ENCODE results near the gene TRPM2. TPM values are rescaled to one million over a fixed set of nuclear protein-coding genes. Genes with fewer than 3 reads are reported as not detected.

The TRPM2 gene
- total RNA-seq, 3 donors from 2014 or later, result 1.5 to 10.3 (median 7.2) TPM

DNA sequence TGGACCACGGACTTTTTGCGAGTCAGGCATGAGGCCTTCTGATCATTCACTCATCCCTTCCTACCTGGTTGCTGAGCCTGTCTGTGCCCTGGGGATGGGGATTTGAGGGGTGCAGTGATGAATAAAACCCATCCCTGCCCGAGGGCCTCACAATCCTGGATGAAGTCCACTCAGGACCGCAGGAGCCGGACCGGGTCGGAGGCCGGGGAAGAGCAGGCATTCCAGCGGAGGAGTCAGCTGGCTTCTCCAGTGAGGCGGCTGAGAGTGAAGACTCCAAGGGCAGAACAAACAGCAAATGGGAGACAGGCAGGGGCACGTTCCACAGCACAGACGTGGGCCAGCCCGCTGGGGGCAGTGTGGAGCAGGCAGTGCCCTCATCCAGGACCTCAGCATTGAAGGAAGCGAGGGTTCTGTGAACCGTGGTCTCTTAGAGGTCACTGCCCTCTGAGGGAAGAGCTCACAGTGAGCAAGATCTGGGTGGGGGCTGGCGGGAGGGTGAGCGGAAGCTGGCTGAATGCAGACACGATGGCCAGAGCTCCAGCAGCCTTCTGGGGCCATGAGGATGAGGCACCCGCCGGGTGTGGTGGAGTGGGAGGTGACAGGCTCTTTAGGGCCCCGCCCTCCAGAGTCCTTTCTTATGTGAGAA lies 91.0 kb downstream of the TRPM2 start:
- H3K4me1 ChIP-seq (ENCODE audit: low read depth), result no peaks in the 10 kb centered on the region
- intact Hi-C loops (cut with DNase I, micrococcal nuclease), result no loop called here
- ATAC-seq, result no peak
- H3K4me3 ChIP-seq, result no peak overlapping the region
- no peaks in the 10 kb centered on the region for H3K36me3 ChIP-seq (ENCODE audit: low read depth)
- no peak for DNase-seq
- TF ChIP-seq, protein P1, sequence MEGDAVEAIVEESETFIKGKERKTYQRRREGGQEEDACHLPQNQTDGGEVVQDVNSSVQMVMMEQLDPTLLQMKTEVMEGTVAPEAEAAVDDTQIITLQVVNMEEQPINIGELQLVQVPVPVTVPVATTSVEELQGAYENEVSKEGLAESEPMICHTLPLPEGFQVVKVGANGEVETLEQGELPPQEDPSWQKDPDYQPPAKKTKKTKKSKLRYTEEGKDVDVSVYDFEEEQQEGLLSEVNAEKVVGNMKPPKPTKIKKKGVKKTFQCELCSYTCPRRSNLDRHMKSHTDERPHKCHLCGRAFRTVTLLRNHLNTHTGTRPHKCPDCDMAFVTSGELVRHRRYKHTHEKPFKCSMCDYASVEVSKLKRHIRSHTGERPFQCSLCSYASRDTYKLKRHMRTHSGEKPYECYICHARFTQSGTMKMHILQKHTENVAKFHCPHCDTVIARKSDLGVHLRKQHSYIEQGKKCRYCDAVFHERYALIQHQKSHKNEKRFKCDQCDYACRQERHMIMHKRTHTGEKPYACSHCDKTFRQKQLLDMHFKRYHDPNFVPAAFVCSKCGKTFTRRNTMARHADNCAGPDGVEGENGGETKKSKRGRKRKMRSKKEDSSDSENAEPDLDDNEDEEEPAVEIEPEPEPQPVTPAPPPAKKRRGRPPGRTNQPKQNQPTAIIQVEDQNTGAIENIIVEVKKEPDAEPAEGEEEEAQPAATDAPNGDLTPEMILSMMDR (IDR thresholded peaks at IDR 0.05), result no peak
- no peaks in the 10 kb centered on the region for H3K9me3 ChIP-seq

- Histone ChIP-seq H3K36me3 (ENCODE audit: low read depth) (no peaks in the 10 kb centered on the region), H3K4me3 (no peak overlapping the region), H3K4me1 (ENCODE audit: low read depth) (no peaks in the 10 kb centered on the region), H3K9me3 (no peaks in the 10 kb centered on the region)
- DNase-seq (no peak), ATAC-seq (no peak)
- intact Hi-C loops (cut with DNase I, micrococcal nuclease), result no loop called here
- TF ChIP-seq, protein P1 (IDR thresholded peaks at IDR 0.05), result no peak
Measured at GRCh38 chr21:44445145-44445812, 91.9 kb downstream of the TRPM2 start.

DNA sequence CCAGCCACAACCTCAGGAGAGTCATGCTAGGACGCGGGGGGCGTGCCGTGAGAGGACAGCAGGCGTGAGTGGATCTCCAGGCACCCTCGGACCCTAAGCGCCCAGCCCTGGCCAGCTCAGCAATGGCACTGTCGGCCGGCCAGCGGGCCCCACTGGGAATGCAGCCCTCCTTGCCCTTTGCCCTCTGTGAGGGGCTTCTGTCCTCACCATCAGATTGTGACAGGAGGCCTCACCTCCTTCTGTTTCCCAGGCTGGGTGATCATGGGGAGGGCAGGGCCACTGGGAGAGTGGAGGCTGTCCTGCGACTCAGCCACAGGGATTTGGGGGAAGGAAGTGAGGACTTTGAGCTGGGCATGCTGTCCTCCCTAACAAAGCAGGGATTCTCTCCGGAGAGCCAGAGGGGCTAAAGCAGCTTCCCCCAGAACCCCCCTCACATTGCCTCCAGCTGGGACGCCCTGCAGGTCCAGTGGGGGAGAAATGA lies 95.3 kb downstream of the TRPM2 start:
- H3K4me3 ChIP-seq, result no peak overlapping the region
- intact Hi-C loops (cut with DNase I, micrococcal nuclease), result no loop called here
- H3K36me3 ChIP-seq (ENCODE audit: low read depth), result no peaks in the 10 kb centered on the region
- no peaks in the 10 kb centered on the region for H3K9me3 ChIP-seq
- TF ChIP-seq, protein P1 (IDR thresholded peaks at IDR 0.05), result no peak
- H3K4me1 ChIP-seq (ENCODE audit: low read depth), result no peaks in the 10 kb centered on the region
- DNase-seq, result no peak
- no peak for ATAC-seq

DNA sequence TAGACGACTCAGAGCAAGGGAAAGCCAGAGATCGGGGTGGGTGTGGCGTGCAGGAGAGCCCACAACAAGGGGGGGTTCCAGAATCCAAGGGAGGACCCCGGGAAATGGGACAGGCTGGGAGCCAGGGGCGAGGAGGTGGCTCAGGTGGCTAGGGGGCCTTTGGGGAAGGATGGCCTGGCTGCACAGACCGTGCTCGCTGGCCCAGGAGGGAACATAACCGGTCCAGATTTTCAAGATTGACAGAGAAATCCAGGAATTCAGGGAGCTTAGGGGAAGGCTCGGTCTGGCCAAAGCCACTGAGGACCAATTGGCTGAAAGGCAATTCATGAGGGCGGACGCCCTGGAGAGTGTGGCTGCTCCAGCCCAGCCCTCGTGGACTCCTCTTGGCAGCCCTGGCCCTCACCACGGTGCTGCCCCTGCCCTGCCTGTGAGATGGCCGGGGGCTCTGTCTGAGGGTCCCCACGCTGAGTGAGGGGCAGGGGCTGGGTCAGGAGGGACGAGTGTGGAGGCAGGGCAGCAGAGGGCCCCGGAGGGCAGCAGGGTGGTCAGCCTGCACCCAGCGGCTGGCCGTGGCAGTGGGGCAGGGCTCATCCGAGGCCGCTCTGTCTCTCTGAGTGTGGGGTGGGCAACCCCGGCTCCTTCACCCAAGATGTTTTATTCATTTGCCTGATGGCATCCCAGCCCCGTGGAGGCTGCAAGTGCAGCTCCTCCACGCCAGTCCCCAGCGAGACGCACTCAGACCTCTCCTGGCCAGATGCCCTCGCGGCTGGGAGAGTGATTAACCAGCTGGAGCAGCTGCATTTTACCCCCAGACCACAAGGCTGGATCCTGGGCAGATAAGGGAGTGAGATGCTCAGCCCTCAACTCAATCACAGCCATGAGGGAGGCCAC lies 96.3 kb downstream of the TRPM2 start:
- ATAC-seq, result no peak
- intact Hi-C loops (cut with DNase I, micrococcal nuclease), result no loop called here
- no peak for DNase-seq
- Histone ChIP-seq H3K9me3 (no peaks in the 10 kb centered on the region), H3K4me3 (no peak overlapping the region), H3K4me1 (ENCODE audit: low read depth) (no peaks in the 10 kb centered on the region), H3K36me3 (ENCODE audit: low read depth) (no peaks in the 10 kb centered on the region)
- TF ChIP-seq, protein P1 (IDR thresholded peaks at IDR 0.05), result no peak

DNA sequence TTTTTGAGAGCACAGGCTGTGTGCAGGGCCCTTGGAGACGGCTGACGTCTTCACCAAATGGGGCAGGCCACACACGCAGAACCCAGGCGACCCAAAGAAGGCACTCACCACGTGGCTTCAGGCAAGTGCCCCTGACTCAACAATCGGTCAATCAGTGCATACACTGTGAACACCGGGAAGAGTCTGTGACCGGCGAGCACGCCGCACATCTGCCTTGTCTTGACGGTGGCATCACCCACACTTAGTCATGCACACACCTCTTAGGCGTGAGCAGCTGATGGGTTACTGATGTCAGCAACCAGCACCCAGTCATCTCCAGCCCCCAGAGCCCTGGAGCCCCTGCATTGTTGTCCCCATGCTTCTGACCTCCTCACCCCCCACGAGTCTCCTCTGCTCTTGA lies 97.0 kb downstream of the TRPM2 start:
- TF ChIP-seq, protein P1 (IDR thresholded peaks at IDR 0.05), result no peak
- Histone ChIP-seq H3K4me1 (ENCODE audit: low read depth) (no peaks in the 10 kb centered on the region), H3K36me3 (ENCODE audit: low read depth) (no peaks in the 10 kb centered on the region), H3K9me3 (no peaks in the 10 kb centered on the region), H3K4me3 (no peak overlapping the region)
- no peak for ATAC-seq
- intact Hi-C loops (cut with DNase I, micrococcal nuclease), result no loop called here
- no peak for DNase-seq

Data from mucosa of descending colon (tissue), 3 donors.